Liver (tissue), 9 donors: ENCODE measurements around the gene SLC25A25. TPM values are rescaled to one million over a fixed set of nuclear protein-coding genes. Genes with fewer than 3 reads are reported as not detected.

Experiments
- DNase-seq: peaks from one replicate; pipeline ENCODE4 v3.0.0-alpha.2; 2017; ENCODE audit warnings: low spot score
- H3K27ac ChIP-seq, 2 donors: one replicate each; pipeline ENCODE4 v1.7.0; 2013; ENCODE audit warnings: inconsistent platforms in 2 of 2, low read length in 2 of 2, control low read depth in 1 of 2, low read depth in 1 of 2, mild to moderate bottlenecking in 1 of 2
- H3K27me3 ChIP-seq, 4 donors: one replicate each; pipeline versions ENCODE4 v1.6.1 to v1.7.0; 2013; ENCODE audit warnings: low read length in 3 of 4, inconsistent platforms in 1 of 4, mild to moderate bottlenecking in 1 of 4, moderate library complexity in 1 of 4; ENCODE audit not compliant: control insufficient read depth in 4 of 4, insufficient read depth in 4 of 4
- H3K36me3 ChIP-seq, 4 donors: one replicate each; pipeline versions ENCODE4 v1.6.1 to v1.7.0; 2013; ENCODE audit warnings: low read length in 3 of 4, mild to moderate bottlenecking in 3 of 4, low read depth in 1 of 4, moderate library complexity in 1 of 4; ENCODE audit not compliant: control insufficient read depth in 4 of 4, insufficient read depth in 3 of 4
- H3K4me1 ChIP-seq, 4 donors: one replicate each; pipeline versions ENCODE4 v1.6.1 to v1.7.0; 2013; ENCODE audit warnings: low read length in 3 of 4, mild to moderate bottlenecking in 3 of 4, moderate library complexity in 1 of 4; ENCODE audit not compliant: control insufficient read depth in 4 of 4, insufficient read depth in 4 of 4
- H3K4me3 ChIP-seq, 3 donors: one replicate each; pipeline versions ENCODE4 v1.6.1 to v1.7.0; 2013; ENCODE audit warnings: low read length in 3 of 3, control low read depth in 1 of 3, low read depth in 1 of 3, mild to moderate bottlenecking in 1 of 3
- H3K9ac ChIP-seq, 2 donors: one replicate each; pipeline ENCODE4 v1.7.0; 2013; ENCODE audit warnings: low read length in 2 of 2, mild to moderate bottlenecking in 2 of 2, moderate library complexity in 2 of 2, control low read depth in 1 of 2, low read depth in 1 of 2
- H3K9me3 ChIP-seq, 4 donors: one replicate each; pipeline versions ENCODE4 v1.6.1 to v1.7.0; 2013; ENCODE audit warnings: low read length in 3 of 4; ENCODE audit not compliant: control insufficient read depth in 4 of 4
- ATF3 ChIP-seq: IDR thresholded peaks from 2 replicates; pipeline ENCODE4 v1.6.1; 2016; ENCODE audit warnings: antibody characterized with exemption
- CTCF ChIP-seq: fragments of 150-350 bp; IDR thresholded peaks from 2 replicates; pipeline ENCODE4 v1.5.1; 2017; ENCODE audit warnings: improper control_type of control experiment, low read depth, low read length; ENCODE audit not compliant: missing input control
- EGR1 ChIP-seq, 2 donors: IDR thresholded peaks; 2 replicates each; pipeline ENCODE4 v1.6.1; 2016 to 2018; ENCODE audit warnings: antibody characterized with exemption in 2 of 2, low read depth in 2 of 2
- FOXA1 ChIP-seq: IDR thresholded peaks from 2 replicates; pipeline ENCODE4 v1.6.1; 2016; ENCODE audit warnings: antibody characterized with exemption
- FOXA2 ChIP-seq: IDR thresholded peaks from 2 replicates; pipeline ENCODE4 v1.6.1; 2016; ENCODE audit warnings: antibody characterized with exemption
- GABPA ChIP-seq, 2 donors: IDR thresholded peaks in 1 of 2; conservative IDR thresholded peaks in 1 of 2; 2 replicates each; pipeline ENCODE4 v1.6.1; 2016; ENCODE audit warnings: antibody characterized with exemption in 2 of 2, mild to moderate bottlenecking in 1 of 2, moderate library complexity in 1 of 2
- HNF4A ChIP-seq, 2 donors: conservative IDR thresholded peaks; 2 replicates each; pipeline ENCODE4 v1.6.1; 2016; ENCODE audit warnings: antibody characterized with exemption in 2 of 2, mild to moderate bottlenecking in 2 of 2
- HNF4G ChIP-seq: IDR thresholded peaks from 2 replicates; pipeline ENCODE4 v1.6.1; 2016; ENCODE audit warnings: antibody characterized with exemption
- JUND ChIP-seq, 2 donors: IDR thresholded peaks; 2 replicates each; pipeline ENCODE4 v1.6.1; 2016; ENCODE audit warnings: antibody characterized with exemption in 2 of 2
- MAX ChIP-seq: IDR thresholded peaks from 2 replicates; pipeline ENCODE4 v1.6.1; 2016; ENCODE audit warnings: antibody characterized with exemption
- RAD21 ChIP-seq, 2 donors: IDR thresholded peaks; 2 replicates each; pipeline ENCODE4 v1.6.1; 2016; ENCODE audit warnings: antibody characterized with exemption in 2 of 2, mild to moderate bottlenecking in 2 of 2
- REST ChIP-seq: IDR thresholded peaks from 2 replicates; pipeline ENCODE4 v1.6.1; 2016; ENCODE audit warnings: antibody characterized with exemption, mild to moderate bottlenecking
- RXRA ChIP-seq, 2 donors: IDR thresholded peaks; 2 replicates each; pipeline ENCODE4 v1.6.1; 2017 to 2018; ENCODE audit warnings: antibody characterized with exemption in 2 of 2, mild to moderate bottlenecking in 1 of 2
- SP1 ChIP-seq: IDR thresholded peaks from 2 replicates; pipeline ENCODE4 v1.6.1; 2018; ENCODE audit warnings: antibody characterized with exemption, mild to moderate bottlenecking
- TAF1 ChIP-seq: conservative IDR thresholded peaks from 2 replicates; pipeline ENCODE4 v1.6.1; 2016; ENCODE audit warnings: antibody characterized with exemption, mild to moderate bottlenecking
- YY1 ChIP-seq: IDR thresholded peaks from 2 replicates; pipeline ENCODE4 v1.6.1; 2016; ENCODE audit warnings: antibody characterized with exemption, mild to moderate bottlenecking
- ZBTB33 ChIP-seq: IDR thresholded peaks from 2 replicates; pipeline ENCODE4 v1.6.1; 2016; ENCODE audit warnings: antibody characterized with exemption
- WGBS: extraction: QIAGEN DNeasy Blood & Tissue Kit; methylation state at CpG from one replicate; pipeline ENCODE4 v1.1.7; 2013; 5-methylcytosine and 5-hydroxymethylcytosine counted together
- polyA plus RNA-seq, 2 donors: library from polyadenylated mRNA; stranded (reverse) in 1 of 2; unstranded in 1 of 2; fragments of 200-250 nt in 1 of 2; fragments of >200 nt in 1 of 2; fragmentation: Nextera tagmentation in 1 of 2; extraction: Ambion mirVana in 1 of 2; gene quantifications; one replicate each; pipeline versions ENCODE4 v1.2.1 to v1.2.3, GENCODE V29; 2013 to 2015
- total RNA-seq, 2 donors: library from RNA; depleted of rRNA; stranded (reverse); fragments of >200 nt; gene quantifications; one replicate each; pipeline ENCODE4 v1.2.3, GENCODE V29; 2014
- donor health status: healthy.
- donor health status: healthy.
- donor health status: healthy.
- donor health status: healthy.
- donor health status: healthy.

Gene SLC25A25
- total and polyA plus RNA-seq, 4 donors = 21.7 to 74.6 (median 39.3) TPM

- no peak overlapping the region for H3K9ac ChIP-seq
- H3K27me3 ChIP-seq = no peaks in the 10 kb centered on the region
- H3K4me1 ChIP-seq = peaks cover 12 to 14% (median 12%) of the 10 kb centered on the region in 4 donors
- no peak for TF ChIP-seq ATF3
- no peak for TF ChIP-seq YY1
- no peak for TF ChIP-seq RXRA (IDR thresholded peaks at IDR 0.05)
- no peak for TF ChIP-seq REST
- no peak for TF ChIP-seq TAF1
- no peak for TF ChIP-seq CTCF
- no peak for TF ChIP-seq ZBTB33
- no peak for TF ChIP-seq FOXA2
- TF ChIP-seq EGR1 (IDR thresholded peaks at IDR 0.05; ENCODE audit: low read depth in 2 of 2) = no peak
- TF ChIP-seq HNF4A (conservative IDR thresholded peaks at IDR 0.05) = no peak
- TF ChIP-seq JUND (IDR thresholded peaks at IDR 0.05) = no peak
- no peak for TF ChIP-seq HNF4G
- no peak for TF ChIP-seq SP1
- TF ChIP-seq MAX = no peak
- TF ChIP-seq RAD21 (IDR thresholded peaks at IDR 0.05) = no peak
- TF ChIP-seq GABPA (IDR thresholded peaks at IDR 0.05 in 1 of 2, conservative IDR thresholded peaks at IDR 0.05 in 1 of 2) = no peak
- TF ChIP-seq FOXA1 = no peak
- H3K27ac ChIP-seq = no peak overlapping the region
- no peaks in the 10 kb centered on the region for H3K9me3 ChIP-seq
- WGBS = 84% methylated on average over 15 of the region's 15 CpGs
- H3K4me3 ChIP-seq = no peak overlapping the region
- DNase-seq = no peak
- no peaks in the 10 kb centered on the region for H3K36me3 ChIP-seq
Measured at GRCh38 chr9:128051932-128052709, 15.9 kb upstream of the SLC25A25 start.
